WTC11 (cell line): ENCODE results near the gene UBE2F. TPM values are rescaled to one million over a fixed set of nuclear protein-coding genes. Genes with fewer than 3 reads are reported as not detected.

Experiments used
- ATAC-seq: fragments of 200-7000 bp; cut with Tn5 transposase; 2 replicates; pipeline ENCODE4 v1.10.0; 2021; ENCODE audit warnings: mild to moderate bottlenecking, moderate library complexity
- CTCF ChIA-PET: fragments of 300-600 bp; sonication (Branson Sonifier 250); formaldehyde crosslinking; loops from one replicate; lab custom pipeline; 2021; ENCODE audit warnings: antibody characterized with exemption; lab: Charles Lee
- POLR2A ChIA-PET: fragments of 350-600 bp; sonication (Branson Sonifier 250); formaldehyde crosslinking; loops from one replicate; lab custom pipeline; 2021; ENCODE audit warnings: antibody characterized with exemption; lab: Charles Lee
- DNase-seq: peaks from one replicate; pipeline ENCODE4 v3.0.0; 2021; ENCODE audit warnings: low spot score
- H3K27ac Mint-ChIP-seq: 2 replicates; pipeline ENCODE4 v1.8.0; 2021; ENCODE audit warnings: mixed read lengths
- H3K27me3 Mint-ChIP-seq: 2 replicates; pipeline ENCODE4 v1.8.0; 2021; ENCODE audit warnings: low read depth, mild to moderate bottlenecking, moderate library complexity, mixed read lengths
- H3K36me3 Mint-ChIP-seq: 2 replicates; pipeline ENCODE4 v1.8.0; 2021; ENCODE audit warnings: mixed read lengths
- H3K4me1 Mint-ChIP-seq: 2 replicates; pipeline ENCODE4 v1.8.0; 2022; ENCODE audit warnings: mixed read lengths
- H3K4me3 Mint-ChIP-seq: 2 replicates; pipeline ENCODE4 v1.8.0; 2021; ENCODE audit warnings: mild to moderate bottlenecking, moderate library complexity, mixed read lengths
- H3K9me3 Mint-ChIP-seq: 2 replicates; pipeline ENCODE4 v1.8.0; 2021; ENCODE audit warnings: mixed read lengths
- ARID4B ChIP-seq: sonication (generic); formaldehyde crosslinking; IDR thresholded peaks from 2 replicates; pipeline ENCODE4 v1.8.0; 2023; ENCODE audit warnings: missing genetic modification reagents, mild to moderate bottlenecking, borderline replicate concordance
- ATF2 ChIP-seq: sonication (generic); formaldehyde crosslinking; IDR thresholded peaks from 2 replicates; pipeline ENCODE4 v1.8.1; 2022; ENCODE audit warnings: low read depth, missing genetic modification reagents, borderline replicate concordance
- CDX4 ChIP-seq: fragments of 250-450 bp; sonication (Bioruptor Pico); IDR thresholded peaks from 2 replicates; pipeline ENCODE4 v1.9.0; 2021; ENCODE audit warnings: moderate library complexity, mild to moderate bottlenecking, inconsistent platforms, borderline replicate concordance
- E2F4 ChIP-seq: sonication (generic); formaldehyde crosslinking; IDR thresholded peaks from 2 replicates; pipeline ENCODE4 v1.8.1; 2022; ENCODE audit warnings: low read depth, mild to moderate bottlenecking, moderate library complexity, missing genetic modification reagents, borderline replicate concordance
- ERG ChIP-seq: fragments of 250-450 bp; sonication (Bioruptor Pico); IDR thresholded peaks from 2 replicates; pipeline ENCODE4 v1.8.0; 2021; ENCODE audit warnings: mild to moderate bottlenecking
- GRHL2 ChIP-seq: fragments of 250-450 bp; sonication (Bioruptor Pico); IDR thresholded peaks from 2 replicates; pipeline ENCODE4 v1.8.0; 2022; ENCODE audit warnings: mild to moderate bottlenecking, moderate library complexity; ENCODE audit not compliant: insufficient replicate concordance, severe bottlenecking
- HMGA2 ChIP-seq: fragments of 250-450 bp; sonication (Bioruptor Pico); IDR thresholded peaks from 2 replicates; pipeline ENCODE4 v1.4.0; 2021; ENCODE audit warnings: mild to moderate bottlenecking, moderate library complexity
- IRF2 ChIP-seq: sonication (generic); formaldehyde crosslinking; IDR thresholded peaks from 2 replicates; pipeline ENCODE4 v1.8.0; 2022; ENCODE audit warnings: low read depth, missing genetic modification reagents, borderline replicate concordance
- JUN ChIP-seq: sonication (generic); formaldehyde crosslinking; IDR thresholded peaks from 2 replicates; pipeline ENCODE4 v1.8.0; 2023; ENCODE audit warnings: mild to moderate bottlenecking, missing genetic modification reagents
- KAT7 ChIP-seq: sonication (generic); formaldehyde crosslinking; IDR thresholded peaks from 2 replicates; pipeline ENCODE4 v1.8.1; 2023; ENCODE audit warnings: missing genetic modification reagents, mild to moderate bottlenecking, borderline replicate concordance
- MAX ChIP-seq: sonication (generic); formaldehyde crosslinking; IDR thresholded peaks from 2 replicates; pipeline ENCODE4 v1.8.0; 2022; ENCODE audit warnings: mild to moderate bottlenecking, missing genetic modification reagents
- MXD4 ChIP-seq: fragments of 250-450 bp; sonication (Bioruptor Pico); IDR thresholded peaks from 2 replicates; pipeline ENCODE4 v1.8.0; 2021; ENCODE audit warnings: mild to moderate bottlenecking, moderate library complexity, borderline replicate concordance
- MYBL2 ChIP-seq: sonication (generic); formaldehyde crosslinking; IDR thresholded peaks from 2 replicates; pipeline ENCODE4 v1.8.1; 2023; ENCODE audit warnings: mild to moderate bottlenecking, moderate library complexity, missing genetic modification reagents
- NFE2L1 ChIP-seq: sonication (generic); formaldehyde crosslinking; IDR thresholded peaks from 2 replicates; pipeline ENCODE4 v1.8.1; 2023; ENCODE audit warnings: missing genetic modification reagents
- OVOL2 ChIP-seq: fragments of 250-450 bp; sonication (Bioruptor Pico); IDR thresholded peaks from 2 replicates; pipeline ENCODE4 v1.9.0; 2021; ENCODE audit warnings: mild to moderate bottlenecking, borderline replicate concordance
- RORB ChIP-seq: fragments of 250-450 bp; sonication (Bioruptor Pico); IDR thresholded peaks from 2 replicates; pipeline ENCODE4 v1.9.0; 2021; ENCODE audit warnings: mild to moderate bottlenecking
- SMAD3 ChIP-seq: sonication (generic); formaldehyde crosslinking; IDR thresholded peaks from 2 replicates; pipeline ENCODE4 v1.8.0; 2022; ENCODE audit warnings: missing genetic modification reagents, mild to moderate bottlenecking, borderline replicate concordance
- ZNF232 ChIP-seq: sonication (generic); formaldehyde crosslinking; IDR thresholded peaks from 2 replicates; pipeline ENCODE4 v1.8.0; 2022; ENCODE audit warnings: mild to moderate bottlenecking, missing genetic modification reagents
- ZNF263 ChIP-seq: sonication (generic); formaldehyde crosslinking; IDR thresholded peaks from 2 replicates; pipeline ENCODE4 v1.8.1; 2022; ENCODE audit warnings: low read depth, mild to moderate bottlenecking, moderate library complexity, missing genetic modification reagents
- ZNF317 ChIP-seq: sonication (generic); formaldehyde crosslinking; IDR thresholded peaks from 2 replicates; pipeline ENCODE4 v1.8.1; 2023; ENCODE audit warnings: low read depth, mild to moderate bottlenecking, moderate library complexity, missing genetic modification reagents, borderline replicate concordance
- ZNF396 ChIP-seq: fragments of 250-450 bp; sonication (Bioruptor Pico); IDR thresholded peaks from 2 replicates; pipeline ENCODE4 v1.8.0; 2021; ENCODE audit warnings: mild to moderate bottlenecking, moderate library complexity, borderline replicate concordance
- ZNF416 ChIP-seq: fragments of 250-450 bp; sonication (Bioruptor Pico); IDR thresholded peaks from 2 replicates; pipeline ENCODE4 v1.9.0; 2021; ENCODE audit warnings: mild to moderate bottlenecking, inconsistent platforms
- ZNF423 ChIP-seq: fragments of 250-450 bp; sonication (Bioruptor Pico); IDR thresholded peaks from 2 replicates; pipeline ENCODE4 v2.1.2; 2022; ENCODE audit warnings: mild to moderate bottlenecking, moderate library complexity
- total RNA-seq: library from RNA; stranded (reverse); gene quantifications from 3 replicates; pipeline ENCODE4 v1.2.3, GENCODE V29; 2021

UBE2F gene
- total RNA-seq, 1 experiment from 2014 or later, result 49.5 TPM

GRCh38 chr2:238081150-238081549, 114.3 kb downstream of the UBE2F start:
- no peak for DNase-seq
- peaks cover 89% of the 10 kb centered on the region for H3K36me3 Mint-ChIP-seq
- ChIA-PET POLR2A (interaction anchor here (0.6 kb wide), 1 partner anchor 24 kb away, joined by 8 read pairs; no protein-coding TSS in a partner anchor), CTCF (no interaction called here)
- TF ChIP-seq ZNF263 (CRISPR knock-in tag) (no peak), ZNF423 (CRISPR knock-in tag) (no peak), ERG (CRISPR knock-in tag) (no peak), IRF2 (CRISPR knock-in tag) (no peak), ZNF396 (no peak), KAT7 (CRISPR knock-in tag) (no peak), ZNF317 (no peak), OVOL2 (no peak), JUN (no peak), ATF2 (CRISPR knock-in tag) (no peak), CDX4 (CRISPR knock-in tag) (no peak), HMGA2 (no peak), NFE2L1 (no peak)
- peaks cover 5% of the 10 kb centered on the region; the same call in 1 of the 2 replicates for H3K9me3 Mint-ChIP-seq
- no peak overlapping the region for H3K4me3 Mint-ChIP-seq
- peaks cover 15% of the 10 kb centered on the region for H3K4me1 Mint-ChIP-seq
- ATAC-seq, result no peak
- H3K27ac Mint-ChIP-seq, result peak overlapping the region; percentile 31
- H3K27me3 Mint-ChIP-seq, result no peaks in the 10 kb centered on the region

GRCh38 chr2:238081561-238081960, 114.7 kb downstream of the UBE2F start:
- H3K9me3 Mint-ChIP-seq, result peaks cover 5% of the 10 kb centered on the region; the same call in 1 of the 2 replicates
- no peak for DNase-seq
- peaks cover 15% of the 10 kb centered on the region for H3K4me1 Mint-ChIP-seq
- H3K36me3 Mint-ChIP-seq, result peaks cover 88% of the 10 kb centered on the region
- H3K27me3 Mint-ChIP-seq, result no peaks in the 10 kb centered on the region
- ATAC-seq, result no peak
- POLR2A ChIA-PET, result no interaction called here
- H3K27ac Mint-ChIP-seq, result peak overlapping the region; percentile 31; the same call in 1 of the 2 replicates
- CTCF ChIA-PET, result no interaction called here
- no peak overlapping the region for H3K4me3 Mint-ChIP-seq
- TF ChIP-seq ZNF232 (CRISPR knock-in tag), result no peak
- no peak for TF ChIP-seq MYBL2 (CRISPR knock-in tag)
- no peak for TF ChIP-seq MXD4 (CRISPR knock-in tag)

- peaks cover 5% of the 10 kb centered on the region; the same call in 1 of the 2 replicates for H3K9me3 Mint-ChIP-seq
- DNase-seq (no peak), ATAC-seq (no peak)
- H3K4me3 Mint-ChIP-seq, result no peak overlapping the region
- H3K4me1 Mint-ChIP-seq, result peaks cover 12% of the 10 kb centered on the region
- POLR2A ChIA-PET, result no interaction called here
- peaks cover 89% of the 10 kb centered on the region for H3K36me3 Mint-ChIP-seq
- H3K27ac Mint-ChIP-seq, result no peak overlapping the region
- CTCF ChIA-PET, result interaction anchor here (0.7 kb wide), 1 partner anchor 1503 kb away, joined by 3 read pairs; no protein-coding TSS in a partner anchor
- H3K27me3 Mint-ChIP-seq, result no peaks in the 10 kb centered on the region
- TF ChIP-seq MAX (CRISPR knock-in tag) (no peak), SMAD3 (CRISPR knock-in tag) (no peak), ERG (CRISPR knock-in tag) (no peak), RORB (CRISPR knock-in tag) (no peak), ZNF232 (CRISPR knock-in tag) (no peak), E2F4 (no peak), GRHL2 (no peak), ARID4B (CRISPR knock-in tag) (no peak), ZNF416 (CRISPR knock-in tag) (no peak)
Observed at GRCh38 chr2:238082151-238082550, 115.3 kb downstream of the UBE2F start.
